GM19324 (cell line): Measurements from ENCODE around the gene GGNBP2.

ENCODE experiments used
- ATAC-seq: cut with Tn5 transposase; IDR thresholded peaks from one replicate; pipeline ENCODE4 v1.9.1; 2021; ENCODE audit warnings: mild to moderate bottlenecking, moderate library complexity; ENCODE audit not compliant: unreplicated experiment, low FRiP score

GGNBP2 gene

GRCh38 chr17:36628576-36628975 lies 83.9 kb downstream of the GGNBP2 start:
- ATAC-seq = no peak

GRCh38 chr17:36629252-36629847 lies 84.6 kb downstream of the GGNBP2 start:
- ATAC-seq = no peak

- no peak for ATAC-seq
These were observed 85.3 kb downstream of the GGNBP2 start for GRCh38 chr17:36629970-36630502.

- ATAC-seq = no peak
These were observed 86.3 kb downstream of the GGNBP2 start for GRCh38 chr17:36631022-36631421.

GRCh38 chr17:36632916-36633771 lies 88.4 kb downstream of the GGNBP2 start:
- ATAC-seq = no peak
